Transverse colon (tissue), 4 donors: ENCODE results near the gene GRPEL1.
"Not testable (repeated sequence)": the region's sequence is repeated elsewhere in the genome, so short reads cannot be mapped to it uniquely, and the experiment has no call there.

Experiments
- EP300 ChIP-seq: sonication (generic); formaldehyde crosslinking; IDR thresholded peaks from one replicate; pipeline ENCODE4 v1.6.1; 2017; ENCODE audit warnings: antibody characterized with exemption, low read depth
- POLR2A ChIP-seq: fragments of 450-650 bp; IDR thresholded peaks from one replicate; pipeline ENCODE4 v1.6.1; 2016; ENCODE audit warnings: antibody characterized with exemption, mild to moderate bottlenecking, moderate library complexity
- POLR2AphosphoS5 ChIP-seq, 3 donors: sonication (generic); formaldehyde crosslinking; IDR thresholded peaks; one replicate each; pipeline ENCODE4 v1.6.1; 2016; ENCODE audit warnings: antibody characterized with exemption in 3 of 3
- TF ChIP-seq, protein P1 (sequence below), 5 experiments: fragments of 200-600 bp in 3 of 5; fragments of 450-650 bp in 2 of 5; sonication (generic) in 3 of 5; IDR thresholded peaks; 1 replicate in 2 of 5; 2 replicates in 3 of 5; pipeline ENCODE4 v1.5.1; 2016 to 2017; ENCODE audit warnings: antibody characterized with exemption in 5 of 5, inconsistent platforms in 3 of 5, mild to moderate bottlenecking in 2 of 5, moderate library complexity in 1 of 5

DNA sequence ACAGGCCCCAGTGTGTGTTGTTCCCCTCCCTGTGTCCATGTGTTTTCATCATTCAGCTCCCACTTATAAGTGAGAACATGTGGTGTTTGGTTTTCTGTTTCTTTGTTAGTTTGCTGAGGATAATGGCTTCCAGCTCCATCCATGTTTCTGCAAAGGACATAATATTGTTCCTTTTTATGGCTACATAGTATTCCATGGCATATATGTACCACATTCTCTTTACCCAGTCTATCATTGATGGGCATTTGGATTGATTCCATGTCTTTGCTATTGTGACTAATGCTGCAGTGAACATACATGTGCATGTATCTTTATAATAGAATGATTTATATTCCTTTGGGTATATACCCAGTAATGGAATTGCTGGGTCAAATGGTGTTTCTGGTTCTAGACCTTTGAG, 11.6 kb upstream of the GRPEL1 start:
- TF ChIP-seq, protein P1, sequence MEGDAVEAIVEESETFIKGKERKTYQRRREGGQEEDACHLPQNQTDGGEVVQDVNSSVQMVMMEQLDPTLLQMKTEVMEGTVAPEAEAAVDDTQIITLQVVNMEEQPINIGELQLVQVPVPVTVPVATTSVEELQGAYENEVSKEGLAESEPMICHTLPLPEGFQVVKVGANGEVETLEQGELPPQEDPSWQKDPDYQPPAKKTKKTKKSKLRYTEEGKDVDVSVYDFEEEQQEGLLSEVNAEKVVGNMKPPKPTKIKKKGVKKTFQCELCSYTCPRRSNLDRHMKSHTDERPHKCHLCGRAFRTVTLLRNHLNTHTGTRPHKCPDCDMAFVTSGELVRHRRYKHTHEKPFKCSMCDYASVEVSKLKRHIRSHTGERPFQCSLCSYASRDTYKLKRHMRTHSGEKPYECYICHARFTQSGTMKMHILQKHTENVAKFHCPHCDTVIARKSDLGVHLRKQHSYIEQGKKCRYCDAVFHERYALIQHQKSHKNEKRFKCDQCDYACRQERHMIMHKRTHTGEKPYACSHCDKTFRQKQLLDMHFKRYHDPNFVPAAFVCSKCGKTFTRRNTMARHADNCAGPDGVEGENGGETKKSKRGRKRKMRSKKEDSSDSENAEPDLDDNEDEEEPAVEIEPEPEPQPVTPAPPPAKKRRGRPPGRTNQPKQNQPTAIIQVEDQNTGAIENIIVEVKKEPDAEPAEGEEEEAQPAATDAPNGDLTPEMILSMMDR (IDR thresholded peaks at IDR 0.05): not testable (repeated sequence)
- not testable (repeated sequence) for TF ChIP-seq POLR2AphosphoS5 (IDR thresholded peaks at IDR 0.05); EP300; POLR2A
